GM18858 (cell line): Measurements from ENCODE around the gene SLC44A1.

ENCODE experiments used
- ATAC-seq: cut with Tn5 transposase; IDR thresholded peaks from one replicate; pipeline ENCODE4 v1.9.1; 2021; ENCODE audit not compliant: unreplicated experiment

The SLC44A1 gene

DNA sequence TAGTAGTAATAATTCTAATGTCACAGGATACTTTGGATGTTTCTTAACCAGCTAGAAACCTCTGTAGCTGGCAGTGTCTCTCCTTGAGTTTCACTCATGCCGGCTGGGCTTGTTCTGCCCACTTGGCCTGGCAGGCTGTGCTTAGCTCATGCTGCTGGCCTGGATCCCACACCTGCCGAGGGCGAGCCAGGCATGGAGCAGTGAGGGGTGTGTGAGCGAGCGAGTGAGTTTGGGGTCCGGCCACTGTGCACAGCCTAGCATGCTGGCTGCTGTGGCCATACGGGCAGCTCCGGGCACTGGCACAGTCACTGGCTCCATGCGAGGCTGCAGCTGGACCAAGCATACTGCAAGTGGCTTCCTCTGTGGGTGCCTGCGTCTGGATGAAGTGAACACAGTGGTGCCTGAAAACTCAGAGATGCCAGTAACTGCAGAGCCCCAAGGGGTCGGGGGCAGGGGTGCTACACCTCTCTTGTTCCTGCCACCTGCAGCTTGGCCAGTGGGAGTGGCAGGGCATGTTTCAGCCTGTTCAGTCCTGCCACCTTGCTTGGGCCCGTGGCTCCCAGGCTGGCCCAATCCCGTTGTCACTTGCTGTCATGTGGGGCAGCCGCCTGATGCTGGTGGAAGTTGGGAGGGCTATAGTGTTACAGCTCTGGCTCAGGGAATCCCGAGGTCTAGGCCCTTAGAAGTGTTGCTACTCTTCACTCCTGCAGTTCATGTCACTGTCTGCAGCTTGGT is 213.3 kb downstream of the SLC44A1 start:
- no peak for ATAC-seq

GRCh38 chr9:105458404-105458803 is 214.0 kb downstream of the SLC44A1 start:
- no peak for ATAC-seq

DNA sequence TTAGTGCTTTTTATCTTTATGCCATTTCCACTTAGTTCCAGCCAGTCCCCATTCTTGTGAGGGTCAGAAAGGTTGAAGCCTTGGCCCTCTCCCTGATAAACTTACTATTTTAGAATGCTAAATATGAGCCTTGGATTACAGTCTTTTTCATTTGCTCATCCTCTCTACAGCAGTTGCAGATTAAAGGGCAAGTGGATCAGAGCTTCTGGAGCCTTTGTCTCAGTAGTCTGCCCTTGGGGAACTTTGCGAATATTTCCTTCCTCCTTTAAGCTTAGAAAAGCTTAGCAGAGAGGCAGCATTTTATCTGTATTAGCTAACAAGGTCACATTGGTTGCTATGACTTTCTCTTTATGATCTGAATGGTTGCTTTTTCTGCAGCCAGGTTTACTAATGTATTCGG is 214.9 kb downstream of the SLC44A1 start:
- ATAC-seq = no peak

DNA sequence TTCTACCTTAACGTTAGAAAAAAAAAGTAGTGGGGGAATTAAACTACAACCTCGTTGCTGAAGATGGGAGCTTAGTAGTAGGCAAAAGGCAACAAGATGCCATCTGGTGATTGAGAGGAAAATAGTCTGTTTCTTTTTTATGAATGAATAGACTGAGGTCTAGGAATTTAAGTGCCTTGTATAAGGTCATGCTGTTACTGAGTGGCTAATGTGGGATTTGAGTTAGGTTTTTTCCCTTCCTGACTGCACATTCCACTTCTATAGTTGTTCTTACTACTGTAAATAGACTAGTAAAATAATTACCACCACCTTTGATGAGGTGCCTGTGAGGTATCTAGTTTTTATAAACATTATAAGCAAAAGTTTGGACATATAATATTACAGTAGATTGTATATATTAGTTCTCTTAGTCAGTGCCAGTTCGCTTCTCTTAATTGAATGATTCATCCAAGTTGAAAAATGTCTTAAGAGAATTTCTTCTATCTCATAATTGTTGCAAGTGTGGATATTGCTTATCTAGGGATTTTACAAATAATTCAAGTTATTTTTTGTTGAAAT is 222.5 kb downstream of the SLC44A1 start:
- ATAC-seq = no peak

GRCh38 chr9:105468875-105469274 is 224.4 kb downstream of the SLC44A1 start:
- no peak for ATAC-seq

GRCh38 chr9:105473221-105473620 is 228.8 kb downstream of the SLC44A1 start:
- no peak for ATAC-seq

DNA sequence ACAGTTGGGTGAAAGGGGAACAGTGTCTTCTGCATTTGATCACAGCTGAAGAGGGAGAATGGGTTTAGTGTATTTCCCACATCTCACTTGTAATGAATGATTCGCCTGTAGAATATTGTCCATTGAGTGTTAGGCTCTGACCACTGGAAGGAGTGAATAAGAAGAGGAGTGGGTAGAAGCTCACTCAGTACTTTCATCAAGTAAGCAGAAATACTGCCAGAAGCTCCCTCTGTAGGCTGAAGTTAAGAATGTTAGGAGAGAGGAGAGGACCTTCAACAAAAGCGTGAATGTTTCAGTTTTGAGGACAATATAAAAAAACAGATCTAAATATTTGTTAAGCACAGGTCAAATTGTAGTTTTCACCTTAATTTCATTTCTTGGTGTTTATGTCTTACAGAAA is 230.9 kb downstream of the SLC44A1 start:
- no peak for ATAC-seq

DNA sequence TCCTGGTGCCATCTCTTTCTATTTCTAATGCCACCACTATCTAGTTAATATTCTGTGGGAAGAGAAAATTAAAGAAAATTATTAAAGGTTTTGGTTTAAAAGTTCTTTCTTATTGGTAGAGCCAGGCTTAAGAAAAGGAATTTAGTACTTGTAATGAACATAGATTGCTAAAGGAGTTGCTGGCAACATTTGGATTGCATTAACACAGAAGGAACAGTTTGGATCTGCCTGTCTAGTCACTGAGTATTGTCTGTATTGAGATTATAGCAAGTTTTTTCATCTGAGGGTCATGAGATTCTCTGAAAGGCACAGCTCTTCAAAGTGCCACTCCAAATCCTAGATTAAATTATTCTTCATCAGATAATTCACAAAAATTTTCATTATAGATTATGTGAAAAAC is 235.4 kb downstream of the SLC44A1 start:
- ATAC-seq = no peak

GRCh38 chr9:105483618-105484017 is 239.2 kb downstream of the SLC44A1 start:
- ATAC-seq = peak; percentile 72

DNA sequence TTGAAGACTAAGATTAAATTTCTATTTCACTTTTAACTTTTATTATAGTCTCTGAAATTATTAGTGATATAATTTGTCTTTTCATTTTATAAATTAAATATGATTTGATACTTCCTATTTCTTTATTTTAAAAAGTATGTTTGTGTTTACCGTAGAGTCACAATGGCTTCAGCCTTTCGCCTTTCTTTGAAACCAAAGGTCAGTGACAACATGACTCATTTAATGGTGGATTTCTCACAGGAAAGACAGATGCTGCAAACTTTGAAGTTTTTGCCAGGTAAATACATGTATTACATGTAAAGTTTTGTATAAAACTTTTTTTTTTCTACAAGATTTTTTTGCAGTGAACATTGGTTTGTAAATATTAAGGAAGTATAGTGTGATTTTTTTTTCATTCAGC is 239.8 kb downstream of the SLC44A1 start:
- no peak for ATAC-seq

GRCh38 chr9:105485131-105485530 is 240.7 kb downstream of the SLC44A1 start:
- no peak for ATAC-seq
